GM18868 (cell line): ENCODE measurements around the gene FUZ.

Source experiments
- ATAC-seq: cut with Tn5 transposase; IDR thresholded peaks from one replicate; pipeline ENCODE4 v1.9.1; 2021; ENCODE audit warnings: mild to moderate bottlenecking, moderate library complexity; ENCODE audit not compliant: unreplicated experiment

FUZ gene

GRCh38 chr19:49761249-49761624, 51.9 kb downstream of the FUZ start:
- no peak for ATAC-seq

GRCh38 chr19:49758292-49758691, 54.8 kb downstream of the FUZ start:
- ATAC-seq: no peak
